Stimulated activated CD4-positive, alpha-beta T cell treated with anti-CD3 and anti-CD28 coated beads, Interleukin-12 subunit alpha, Interleukin-12 subunit beta, amount 100 ng/mL, for 4 hours (primary cell): ENCODE results near the gene IGSF21.
"Not testable (repeated sequence)": the region's sequence is repeated elsewhere in the genome, so short reads cannot be mapped to it uniquely, and the experiment has no call there.

Source experiments
- DNase-seq: peaks from one replicate; pipeline ENCODE4 v3.0.0-alpha.2; 2020

The IGSF21 gene

GRCh38 chr1:18147672-18148071 lies 40.1 kb downstream of the IGSF21 start:
- no peak for DNase-seq

GRCh38 chr1:18148461-18148860 lies 40.9 kb downstream of the IGSF21 start:
- no peak for DNase-seq

GRCh38 chr1:18149027-18149641 lies 41.5 kb downstream of the IGSF21 start:
- DNase-seq, result no peak

- DNase-seq, result no peak
Measured at GRCh38 chr1:18151436-18152122, 44.0 kb downstream of the IGSF21 start.

- no peak for DNase-seq
Measured at GRCh38 chr1:18154430-18155194, 47.0 kb downstream of the IGSF21 start.

GRCh38 chr1:18155881-18156385 lies 48.3 kb downstream of the IGSF21 start:
- no peak for DNase-seq

GRCh38 chr1:18157352-18157751 lies 49.8 kb downstream of the IGSF21 start:
- DNase-seq, result no peak

- no peak for DNase-seq
Measured at GRCh38 chr1:18157968-18158367, 50.4 kb downstream of the IGSF21 start.

GRCh38 chr1:18158714-18159113 lies 51.1 kb downstream of the IGSF21 start:
- DNase-seq, result no peak

- DNase-seq, result no peak
Measured at GRCh38 chr1:18160290-18160942, 52.8 kb downstream of the IGSF21 start.

- DNase-seq, result no peak
Measured at GRCh38 chr1:18161690-18162089, 54.1 kb downstream of the IGSF21 start.

- DNase-seq, result not testable (repeated sequence)
Measured at GRCh38 chr1:18165640-18166039, 58.0 kb downstream of the IGSF21 start.

- no peak for DNase-seq
Measured at GRCh38 chr1:18166341-18166740, 58.7 kb downstream of the IGSF21 start.

GRCh38 chr1:18166929-18167328 lies 59.3 kb downstream of the IGSF21 start:
- no peak for DNase-seq

GRCh38 chr1:18170444-18170843 lies 62.8 kb downstream of the IGSF21 start:
- no peak for DNase-seq

GRCh38 chr1:18174037-18174436 lies 66.4 kb downstream of the IGSF21 start:
- DNase-seq, result no peak

- DNase-seq, result no peak
Measured at GRCh38 chr1:18175051-18175450, 67.5 kb downstream of the IGSF21 start.

- DNase-seq, result no peak
Measured at GRCh38 chr1:18175530-18176377, 68.2 kb downstream of the IGSF21 start.

- no peak for DNase-seq
Measured at GRCh38 chr1:18176619-18177018, 69.0 kb downstream of the IGSF21 start.

- no peak for DNase-seq
Measured at GRCh38 chr1:18178111-18178510, 70.5 kb downstream of the IGSF21 start.

GRCh38 chr1:18179009-18179408 lies 71.4 kb downstream of the IGSF21 start:
- DNase-seq, result no peak
